GM19397 (cell line): ENCODE data around the gene FBXL13.
"Not testable (repeated sequence)": the region's sequence is repeated elsewhere in the genome, so short reads cannot be mapped to it uniquely, and the experiment has no call there.

ENCODE experiments used
- ATAC-seq: cut with Tn5 transposase; IDR thresholded peaks from one replicate; pipeline ENCODE4 v1.9.1; 2021; ENCODE audit warnings: mild to moderate bottlenecking, moderate library complexity; ENCODE audit not compliant: unreplicated experiment

The FBXL13 gene

GRCh38 chr7:102834466-102834865 lies 240.1 kb downstream of the FBXL13 start:
- ATAC-seq, result no peak

GRCh38 chr7:102833343-102833742 lies 241.3 kb downstream of the FBXL13 start:
- ATAC-seq, result no peak

- ATAC-seq, result no peak
These were observed 241.9 kb downstream of the FBXL13 start for GRCh38 chr7:102832674-102833073.

- ATAC-seq, result no peak
These were observed 244.4 kb downstream of the FBXL13 start for GRCh38 chr7:102830197-102830596.

GRCh38 chr7:102829075-102829474 lies 245.5 kb downstream of the FBXL13 start:
- ATAC-seq, result no peak

- ATAC-seq, result no peak
These were observed 246.3 kb downstream of the FBXL13 start for GRCh38 chr7:102828286-102828685.

GRCh38 chr7:102823390-102824119 lies 251.0 kb downstream of the FBXL13 start:
- ATAC-seq, result no peak

- no peak for ATAC-seq
These were observed 252.4 kb downstream of the FBXL13 start for GRCh38 chr7:102821994-102822747.

GRCh38 chr7:102819151-102819550 lies 255.4 kb downstream of the FBXL13 start:
- no peak for ATAC-seq

GRCh38 chr7:102817616-102818573 lies 256.7 kb downstream of the FBXL13 start:
- ATAC-seq, result no peak

GRCh38 chr7:102814025-102814471 lies 260.5 kb downstream of the FBXL13 start:
- ATAC-seq, result no peak

GRCh38 chr7:102813191-102814024 lies 261.2 kb downstream of the FBXL13 start:
- ATAC-seq, result no peak

- no peak for ATAC-seq
These were observed 262.5 kb downstream of the FBXL13 start for GRCh38 chr7:102811942-102812678.

GRCh38 chr7:102810916-102811315 lies 263.7 kb downstream of the FBXL13 start:
- ATAC-seq, result no peak

- ATAC-seq, result no peak
These were observed 268.0 kb downstream of the FBXL13 start for GRCh38 chr7:102806613-102807012.

GRCh38 chr7:102795987-102796595 lies 278.5 kb downstream of the FBXL13 start:
- not testable (repeated sequence) for ATAC-seq

- ATAC-seq, result not testable (repeated sequence)
These were observed 280.0 kb downstream of the FBXL13 start for GRCh38 chr7:102794567-102794966.

- ATAC-seq, result not testable (repeated sequence)
These were observed 282.8 kb downstream of the FBXL13 start for GRCh38 chr7:102791831-102792230.

- ATAC-seq, result not testable (repeated sequence)
These were observed 283.2 kb downstream of the FBXL13 start for GRCh38 chr7:102791367-102791766.
